Measurements from ENCODE around the gene TRHDE. TPM values are rescaled to one million over a fixed set of nuclear protein-coding genes. Genes with fewer than 3 reads are reported as not detected.

TRHDE gene
- total and polyA plus RNA-seq, 2 donors from 2014 or later: 1.6 to 18.6 TPM

- H3K4me3 ChIP-seq (ENCODE audit: low read length in 3 of 3): no peak overlapping the region
- no peak for DNase-seq
- no peak for FAIRE-seq
- H3K9me3 ChIP-seq (ENCODE audit: control insufficient read depth in 2 of 3, insufficient read depth in 1 of 3, low read length in 3 of 3): no peaks in the 10 kb centered on the region
- no peak for TF ChIP-seq CTCF (IDR thresholded peaks at IDR 0.05; ENCODE audit: borderline replicate concordance, extremely low read depth, insufficient read depth)
- no peak overlapping the region for H3K9ac ChIP-seq (ENCODE audit: low read length in 3 of 3)
- H3K4me1 ChIP-seq (ENCODE audit: control insufficient read depth in 2 of 3, insufficient read depth in 2 of 3, low read depth in 1 of 3, low read length in 3 of 3): no peaks in the 10 kb centered on the region
- intact Hi-C loops (cut with DNase I): no loop called here
- no peak overlapping the region for H3K27ac ChIP-seq (ENCODE audit: low read depth in 2 of 2, low read length in 2 of 2)
- H3K27me3 ChIP-seq (ENCODE audit: control insufficient read depth, insufficient read depth, low read length): no peaks in the 10 kb centered on the region
- no peaks in the 10 kb centered on the region for H3K36me3 ChIP-seq (ENCODE audit: control insufficient read depth in 2 of 3, insufficient read depth in 3 of 3, low read length in 3 of 3)
Observed at GRCh38 chr12:72442217-72442616, 170.0 kb downstream of the TRHDE start.

GRCh38 chr12:72444125-72444524 is 172.0 kb downstream of the TRHDE start:
- Histone ChIP-seq H3K36me3 (ENCODE audit: control insufficient read depth in 2 of 3, insufficient read depth in 3 of 3, low read length in 3 of 3) (no peaks in the 10 kb centered on the region), H3K4me1 (ENCODE audit: control insufficient read depth in 2 of 3, insufficient read depth in 2 of 3, low read depth in 1 of 3, low read length in 3 of 3) (no peaks in the 10 kb centered on the region), H3K9ac (ENCODE audit: low read length in 3 of 3) (no peak overlapping the region), H3K27ac (ENCODE audit: low read depth in 2 of 2, low read length in 2 of 2) (no peak overlapping the region), H3K4me3 (ENCODE audit: low read length in 3 of 3) (no peak overlapping the region), H3K9me3 (ENCODE audit: control insufficient read depth in 2 of 3, insufficient read depth in 1 of 3, low read length in 3 of 3) (no peaks in the 10 kb centered on the region), H3K27me3 (ENCODE audit: control insufficient read depth, insufficient read depth, low read length) (no peaks in the 10 kb centered on the region)
- FAIRE-seq (no peak), DNase-seq (no peak)
- TF ChIP-seq CTCF (IDR thresholded peaks at IDR 0.05; ENCODE audit: borderline replicate concordance, extremely low read depth, insufficient read depth): no peak
- intact Hi-C loops (cut with DNase I): no loop called here

- DNase-seq (no peak), FAIRE-seq (no peak)
- no peak overlapping the region for H3K4me3 ChIP-seq (ENCODE audit: low read length in 3 of 3)
- intact Hi-C loops (cut with DNase I): no loop called here
- H3K4me1 ChIP-seq (ENCODE audit: control insufficient read depth in 2 of 3, insufficient read depth in 2 of 3, low read depth in 1 of 3, low read length in 3 of 3): no peaks in the 10 kb centered on the region
- H3K9ac ChIP-seq (ENCODE audit: low read length in 3 of 3): no peak overlapping the region
- no peak overlapping the region for H3K27ac ChIP-seq (ENCODE audit: low read depth in 2 of 2, low read length in 2 of 2)
- H3K9me3 ChIP-seq (ENCODE audit: control insufficient read depth in 2 of 3, insufficient read depth in 1 of 3, low read length in 3 of 3): no peaks in the 10 kb centered on the region
- no peaks in the 10 kb centered on the region for H3K27me3 ChIP-seq (ENCODE audit: control insufficient read depth, insufficient read depth, low read length)
- no peak for TF ChIP-seq CTCF (IDR thresholded peaks at IDR 0.05; ENCODE audit: borderline replicate concordance, extremely low read depth, insufficient read depth)
- H3K36me3 ChIP-seq (ENCODE audit: control insufficient read depth in 2 of 3, insufficient read depth in 3 of 3, low read length in 3 of 3): no peaks in the 10 kb centered on the region
Observed at GRCh38 chr12:72444566-72444965, 172.4 kb downstream of the TRHDE start.

GRCh38 chr12:72448089-72448488 is 175.9 kb downstream of the TRHDE start:
- no peak for TF ChIP-seq CTCF (IDR thresholded peaks at IDR 0.05; ENCODE audit: borderline replicate concordance, extremely low read depth, insufficient read depth)
- Histone ChIP-seq H3K9ac (ENCODE audit: low read length in 3 of 3) (no peak overlapping the region), H3K27ac (ENCODE audit: low read depth in 2 of 2, low read length in 2 of 2) (no peak overlapping the region), H3K9me3 (ENCODE audit: control insufficient read depth in 2 of 3, insufficient read depth in 1 of 3, low read length in 3 of 3) (peaks cover 0 to 3% (median 0%) of the 10 kb centered on the region in 3 donors), H3K36me3 (ENCODE audit: control insufficient read depth in 2 of 3, insufficient read depth in 3 of 3, low read length in 3 of 3) (no peaks in the 10 kb centered on the region), H3K4me3 (ENCODE audit: low read length in 3 of 3) (no peak overlapping the region), H3K4me1 (ENCODE audit: control insufficient read depth in 2 of 3, insufficient read depth in 2 of 3, low read depth in 1 of 3, low read length in 3 of 3) (no peaks in the 10 kb centered on the region), H3K27me3 (ENCODE audit: control insufficient read depth, insufficient read depth, low read length) (no peaks in the 10 kb centered on the region)
- no peak for DNase-seq
- intact Hi-C loops (cut with DNase I): no loop called here
- FAIRE-seq: no peak
